GM18505 (cell line): Measurements from ENCODE around the gene GAD2.

Experiments
- ATAC-seq: cut with Tn5 transposase; IDR thresholded peaks from one replicate; pipeline ENCODE4 v1.9.1; 2021; ENCODE audit not compliant: unreplicated experiment
- POLR2A ChIP-seq: IDR thresholded peaks from 4 replicates; pipeline ENCODE4 v1.6.1; 2011; ENCODE audit warnings: borderline replicate concordance; ENCODE audit not compliant: insufficient read depth, insufficient read length; ENCODE audit errors: extremely low read depth

Gene GAD2

DNA sequence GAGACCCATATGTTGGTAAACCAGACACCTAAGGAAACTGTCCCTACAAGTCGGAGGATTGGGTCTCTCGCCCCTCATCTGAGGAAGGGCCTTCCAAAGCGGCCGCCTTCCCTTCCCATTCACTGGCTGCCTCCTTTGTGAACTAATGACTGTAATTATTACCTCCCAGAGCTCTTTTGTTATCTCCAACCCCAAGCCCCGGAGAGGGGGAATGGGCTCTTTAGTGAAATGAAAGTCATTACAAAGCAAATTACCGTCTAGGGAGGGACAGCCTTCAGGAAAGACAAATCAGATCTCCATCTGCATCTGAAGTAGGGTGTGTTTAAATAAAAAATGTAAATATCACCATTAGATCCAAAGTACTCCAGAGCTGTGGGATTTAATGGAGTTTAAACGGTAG lies 2.6 kb upstream of the GAD2 start:
- no peak for ATAC-seq
- no peak for TF ChIP-seq POLR2A

DNA sequence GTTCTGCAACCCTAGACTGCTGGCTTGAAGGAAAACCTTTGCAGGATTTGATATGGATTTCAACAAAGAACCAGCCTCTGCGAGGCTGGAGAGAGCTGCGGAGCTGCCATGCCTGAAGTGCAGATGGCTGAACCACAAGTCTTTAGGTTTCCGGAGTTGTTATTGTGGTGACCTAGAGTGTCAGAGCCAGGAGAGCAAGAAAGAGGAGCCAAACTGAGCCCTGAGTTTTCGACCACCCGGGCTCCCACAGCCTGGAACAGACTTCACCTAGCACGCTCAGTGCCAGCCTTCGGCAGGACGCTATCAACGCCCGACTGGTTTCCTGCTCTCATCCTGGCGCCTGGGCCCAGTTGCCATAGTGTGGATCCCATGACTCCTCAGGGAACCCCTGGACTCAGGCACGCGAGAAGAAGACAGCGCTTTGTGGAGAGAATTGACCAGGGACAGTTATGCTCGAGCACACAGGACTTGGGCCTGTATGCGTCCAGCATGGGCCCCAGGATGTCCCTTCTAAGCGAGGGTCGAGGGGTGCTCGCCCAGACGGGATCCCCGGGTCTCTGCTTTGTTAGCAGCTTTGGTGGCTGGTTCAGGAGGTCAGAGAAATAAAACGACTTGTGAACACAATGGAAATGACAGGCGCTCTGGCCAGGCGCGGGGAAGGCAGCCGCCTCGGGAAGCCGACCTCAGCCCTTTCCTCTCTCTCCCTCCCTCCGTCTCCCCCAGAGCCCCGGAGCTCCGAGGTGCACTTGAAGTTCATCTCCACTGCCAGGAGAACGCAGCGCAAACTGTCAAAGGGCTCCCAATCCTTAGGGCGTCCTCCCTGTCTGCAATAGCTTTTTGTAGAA lies 1.8 kb upstream of the GAD2 start:
- no peak for TF ChIP-seq POLR2A

DNA sequence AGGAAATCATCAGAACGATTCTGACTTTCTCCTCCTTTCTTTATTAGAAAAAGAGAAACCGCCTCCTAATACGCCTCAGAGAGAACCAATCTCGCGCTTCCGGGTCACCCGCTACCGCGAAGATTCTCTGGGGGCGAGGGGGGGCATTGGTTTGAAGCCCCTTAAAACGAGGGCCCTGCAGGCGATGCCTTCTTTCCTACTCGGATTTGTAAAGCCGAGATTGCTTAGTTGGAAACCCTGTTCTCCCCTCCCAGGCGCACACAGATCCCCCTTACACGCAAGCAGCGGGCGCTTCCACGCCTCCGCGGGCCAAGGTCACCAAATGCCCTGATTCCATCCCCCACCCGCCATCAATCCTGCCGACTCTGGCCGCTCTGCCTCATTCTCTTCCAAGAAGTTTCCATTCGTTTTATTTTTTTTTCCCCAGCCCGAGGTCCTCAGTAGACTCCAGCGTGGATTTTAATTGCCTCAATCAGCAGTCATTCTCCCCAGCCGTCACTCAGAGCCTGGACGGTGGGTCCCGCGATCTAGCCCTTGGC lies 1.1 kb upstream of the GAD2 start:
- no peak for ATAC-seq
- no peak for TF ChIP-seq POLR2A

More for the DNA sequence above, 1.8 kb upstream of the GAD2 start:
- no peak for ATAC-seq

DNA sequence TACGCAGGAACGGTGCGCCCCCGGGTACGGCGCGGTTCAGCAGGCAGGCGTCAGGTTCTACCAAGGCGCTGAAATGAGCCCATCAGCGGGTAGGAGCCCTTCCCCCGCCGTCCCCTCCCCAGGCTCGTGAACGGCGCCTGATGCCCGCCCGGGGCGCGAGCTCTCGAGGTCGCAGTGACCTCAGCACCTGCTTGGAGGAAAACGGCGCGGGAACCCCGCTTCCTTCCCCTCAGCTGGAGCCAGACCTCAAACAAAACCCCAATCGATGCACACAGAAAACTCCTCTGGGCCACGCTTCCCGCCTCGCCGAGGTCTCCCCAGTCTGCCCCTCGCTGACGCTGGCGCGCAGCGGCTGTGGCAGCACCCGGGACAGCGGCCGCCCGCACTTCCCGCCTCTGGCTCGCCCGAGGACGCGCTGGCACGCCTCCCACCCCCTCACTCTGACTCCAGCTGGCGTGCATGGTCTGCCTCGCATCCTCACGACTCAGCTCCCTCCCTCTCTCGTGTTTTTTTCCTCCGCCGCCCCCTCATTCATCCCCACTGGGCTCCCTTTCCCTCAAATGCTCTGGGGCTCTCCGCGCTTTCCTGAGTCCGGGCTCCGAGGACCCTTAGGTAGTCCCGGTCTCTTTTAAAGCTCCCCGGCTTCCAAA lies 514 bp upstream of the GAD2 start:
- ATAC-seq: no peak
- no peak for TF ChIP-seq POLR2A

DNA sequence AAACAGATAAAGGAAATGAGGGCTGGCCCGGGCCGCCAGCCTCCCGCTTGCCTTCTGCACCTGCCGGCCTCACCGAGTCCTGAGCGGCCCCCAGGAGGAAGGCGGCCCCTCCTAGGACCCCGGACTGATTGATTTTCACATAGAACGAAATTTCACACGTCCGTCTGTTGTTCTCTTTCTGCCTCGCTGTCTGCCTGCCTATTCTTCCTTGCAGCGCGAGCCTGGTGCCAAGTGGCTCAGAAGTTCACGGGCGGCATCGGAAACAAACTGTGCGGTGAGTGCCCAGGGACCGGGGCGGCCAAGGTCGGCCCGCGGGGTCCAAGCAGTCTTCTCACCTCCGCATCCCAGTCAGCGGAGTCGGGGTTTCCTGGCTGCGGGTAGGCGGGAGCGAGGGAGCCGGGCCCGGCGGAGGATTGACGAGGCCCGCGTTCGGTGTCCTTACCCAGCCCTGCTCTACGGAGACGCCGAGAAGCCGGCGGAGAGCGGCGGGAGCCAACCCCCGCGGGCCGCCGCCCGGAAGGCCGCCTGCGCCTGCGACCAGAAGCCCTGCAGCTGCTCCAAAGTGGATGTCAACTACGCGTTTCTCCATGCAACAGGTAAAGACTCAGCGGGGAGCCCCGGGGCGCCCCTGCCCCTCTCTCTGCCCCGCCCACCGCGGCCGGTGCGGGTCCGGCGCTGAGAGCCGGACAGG lies 967 bp downstream of the GAD2 start:
- no peak for ATAC-seq
- no peak for TF ChIP-seq POLR2A

DNA sequence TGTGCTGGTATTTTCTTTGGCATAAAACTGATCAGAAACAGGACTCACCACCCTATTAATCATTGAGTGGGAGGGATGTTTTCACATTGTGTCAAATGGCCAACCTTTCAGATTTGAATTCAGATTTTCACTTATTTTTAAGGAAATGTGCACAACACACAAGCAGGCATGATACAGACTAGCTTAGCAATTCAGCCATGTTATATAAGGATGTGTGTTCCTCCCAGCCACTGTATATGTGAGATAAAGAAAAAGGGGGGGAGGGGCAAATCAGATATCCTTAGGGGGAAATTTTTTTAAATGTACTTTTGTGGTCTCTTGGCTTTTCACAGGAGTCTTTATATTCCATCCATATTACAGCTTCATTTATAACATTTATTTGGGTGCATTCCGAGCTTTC lies 3.1 kb downstream of the GAD2 start:
- no peak for TF ChIP-seq POLR2A
- no peak for ATAC-seq

DNA sequence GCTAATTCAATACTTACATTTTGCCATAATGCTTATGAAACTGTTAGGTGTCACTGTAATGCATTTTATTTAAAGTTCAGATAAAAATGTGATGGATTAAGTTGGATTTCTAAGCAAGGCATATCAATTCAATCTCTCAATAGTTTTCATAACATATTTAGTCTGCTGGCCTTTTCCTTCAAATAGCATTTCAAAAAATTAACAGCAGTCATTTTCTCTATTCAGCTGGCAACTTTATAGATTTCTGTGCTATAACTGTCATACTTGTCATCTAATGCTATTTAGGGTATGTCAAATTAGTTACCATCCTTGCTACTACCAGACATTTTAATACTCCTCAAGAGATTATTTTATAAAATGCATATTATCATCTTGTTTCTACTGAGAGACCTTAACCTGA lies 4.3 kb downstream of the GAD2 start:
- no peak for ATAC-seq
- no peak for TF ChIP-seq POLR2A

DNA sequence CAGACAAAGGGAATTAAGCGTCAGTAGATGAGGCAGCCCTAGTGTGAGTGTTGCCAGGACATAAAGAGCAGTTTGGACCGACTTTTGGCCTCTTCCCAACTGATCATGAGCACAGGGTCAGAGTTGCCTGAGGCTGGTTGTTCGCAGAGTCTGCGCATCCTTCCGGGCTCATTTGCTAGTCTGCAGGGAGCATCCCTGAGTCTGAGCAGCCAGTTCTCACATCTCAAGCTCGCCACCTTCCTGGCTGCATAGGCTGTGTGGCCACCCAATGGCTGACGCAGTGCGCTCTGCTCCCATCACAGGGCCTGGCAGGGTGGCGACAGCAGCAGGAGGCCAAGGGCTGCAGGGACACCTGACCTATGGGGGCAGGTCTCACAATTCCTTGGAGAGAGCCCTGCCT lies 5.0 kb downstream of the GAD2 start:
- ATAC-seq: no peak
- no peak for TF ChIP-seq POLR2A

DNA sequence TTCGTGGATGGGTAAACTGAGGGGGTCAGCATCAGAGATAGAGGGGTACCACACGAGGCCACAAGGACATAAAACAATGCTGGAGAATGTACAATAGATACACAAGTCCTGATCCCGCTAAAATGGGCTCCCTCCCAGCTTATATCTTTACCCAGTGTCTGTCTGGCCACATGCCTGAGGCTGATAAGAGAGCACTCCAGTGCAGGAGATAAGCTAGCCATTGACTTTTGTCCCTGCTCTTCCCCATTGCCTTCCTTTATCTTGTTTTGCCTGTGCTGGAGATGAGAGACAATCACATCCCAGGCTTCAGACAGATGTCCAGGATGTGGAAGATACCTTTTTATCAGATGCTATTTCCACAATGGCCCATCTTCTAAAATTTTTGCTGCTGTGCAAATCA lies 6.0 kb downstream of the GAD2 start:
- ATAC-seq: no peak

DNA sequence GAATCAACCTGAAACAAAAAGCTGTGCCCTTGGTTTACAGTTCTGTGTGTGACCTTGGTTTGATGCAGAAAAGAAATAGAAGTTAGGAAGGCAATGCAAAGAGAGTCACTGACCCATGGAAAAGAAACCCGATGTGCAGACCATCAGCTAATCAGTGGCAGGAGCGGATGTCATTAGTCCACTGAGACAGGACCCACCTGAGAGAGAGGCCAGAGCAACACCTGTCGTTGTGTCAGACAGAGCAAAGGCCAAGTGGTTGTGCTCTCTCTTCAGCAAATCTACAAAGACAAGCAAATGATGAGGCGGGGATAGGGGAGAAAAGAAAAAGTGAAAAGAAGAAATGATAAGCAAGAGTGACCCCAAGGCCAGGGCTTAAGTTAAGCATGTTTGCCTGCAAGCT lies 8.7 kb downstream of the GAD2 start:
- no peak for TF ChIP-seq POLR2A
- ATAC-seq: no peak

More for the DNA sequence above, 6.0 kb downstream of the GAD2 start:
- TF ChIP-seq POLR2A: no peak

DNA sequence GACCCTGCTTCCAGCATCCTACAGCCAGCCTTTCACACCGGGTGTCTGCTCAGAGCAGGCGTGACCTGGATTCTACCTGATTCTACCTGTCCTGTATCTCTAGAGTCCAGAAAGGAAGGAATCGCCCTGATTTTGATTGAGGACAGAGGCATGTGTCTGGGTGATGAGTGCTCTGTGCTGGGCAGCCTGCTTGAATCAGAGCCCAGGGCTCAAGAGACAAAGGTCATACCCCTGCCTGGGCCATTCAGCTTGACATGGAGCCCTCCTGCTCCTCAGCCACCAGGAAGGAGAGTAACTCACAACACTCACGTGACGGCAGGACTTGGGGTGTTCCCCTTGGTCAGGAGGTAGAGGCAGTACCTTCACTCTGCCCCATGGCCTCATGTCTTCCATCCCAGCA lies 11.2 kb downstream of the GAD2 start:
- no peak for TF ChIP-seq POLR2A
- no peak for ATAC-seq

DNA sequence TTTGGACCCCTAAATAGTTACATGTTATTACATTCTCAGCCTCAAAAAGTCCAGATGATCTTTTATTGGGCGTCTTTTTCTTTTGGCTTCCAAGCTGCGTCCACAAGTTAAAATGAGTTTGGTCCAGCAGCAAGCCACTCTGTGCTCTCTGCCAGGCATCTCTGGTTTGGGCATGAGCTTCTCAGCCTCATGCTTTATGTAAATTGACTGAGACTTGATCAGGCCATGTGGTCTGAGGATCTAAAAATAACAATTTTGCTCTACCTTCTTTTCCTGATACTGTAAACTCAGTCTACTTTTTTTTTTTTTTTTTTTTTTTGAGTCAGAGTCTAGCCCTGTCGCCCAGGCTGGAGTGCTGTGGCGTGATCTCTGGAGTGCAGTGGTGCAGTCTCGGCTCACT lies 15.6 kb downstream of the GAD2 start:
- ATAC-seq: no peak
- TF ChIP-seq POLR2A: no peak

DNA sequence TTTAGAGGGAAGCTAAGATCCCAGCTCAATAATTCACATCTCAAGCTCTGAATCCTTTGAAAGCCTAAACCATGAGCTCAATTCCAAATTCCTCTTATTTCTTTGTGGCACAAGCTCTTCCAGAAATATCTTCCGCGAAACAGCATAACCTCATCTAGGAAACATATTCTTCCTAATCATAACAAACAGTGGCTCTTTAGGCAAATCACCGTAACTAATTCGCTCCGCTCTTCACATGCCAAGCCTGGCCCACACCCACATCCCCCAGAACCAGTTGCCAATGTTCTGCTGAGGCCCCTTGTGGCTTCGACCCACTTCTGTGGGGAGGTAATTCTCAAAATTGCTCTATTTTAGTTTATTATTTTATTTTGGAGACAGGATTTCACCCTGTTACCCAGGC lies 19.2 kb downstream of the GAD2 start:
- no peak for ATAC-seq
- no peak for TF ChIP-seq POLR2A

DNA sequence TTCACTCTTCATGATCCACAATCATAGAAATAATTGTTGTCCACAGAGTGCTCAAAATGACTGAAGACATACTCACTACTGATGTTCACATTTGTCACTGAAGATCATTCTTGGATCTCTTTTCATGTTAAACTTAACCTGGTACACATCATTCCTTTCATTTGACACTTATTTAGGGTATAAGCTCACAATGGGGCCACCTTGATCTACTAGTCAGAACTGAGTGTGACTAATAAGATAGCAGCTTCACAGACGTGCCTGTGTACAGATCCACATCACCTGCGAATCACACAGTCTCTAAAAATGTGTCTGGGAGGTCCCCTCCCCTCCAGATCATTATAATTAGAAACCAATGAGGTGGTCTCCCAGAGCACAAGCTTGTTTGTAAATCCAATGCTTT lies 21.8 kb downstream of the GAD2 start:
- ATAC-seq: no peak

DNA sequence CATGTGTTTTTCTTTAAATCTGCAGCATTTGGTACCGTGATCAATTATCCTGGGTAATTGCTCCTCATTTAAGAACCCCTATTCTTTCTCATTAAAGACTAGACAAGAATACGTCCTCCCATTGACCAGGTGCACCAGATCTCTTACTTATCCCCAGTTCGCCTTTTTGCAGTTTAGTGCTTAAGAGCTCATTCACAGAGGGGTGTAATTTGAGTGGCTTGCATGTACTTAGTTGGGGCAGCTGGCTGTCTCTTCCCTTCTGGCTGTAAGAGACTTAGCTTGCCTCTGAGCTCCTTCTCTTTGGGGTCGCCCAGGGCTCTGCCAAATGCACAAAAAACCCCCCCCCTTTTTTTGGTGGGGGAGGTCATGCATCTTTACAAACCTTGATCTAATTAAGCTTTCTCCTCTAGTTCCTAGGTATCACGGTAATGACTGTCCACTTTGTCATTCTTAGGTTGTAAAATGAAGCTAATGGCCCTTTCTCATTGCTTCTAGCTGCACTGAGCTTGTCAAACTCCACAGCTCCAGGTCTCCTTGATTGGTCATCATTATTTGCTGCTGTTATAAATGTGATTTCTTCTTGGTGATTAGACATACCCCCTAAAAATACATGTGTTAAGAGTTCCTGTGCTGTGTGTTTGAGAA lies 26.3 kb downstream of the GAD2 start:
- TF ChIP-seq POLR2A: no peak
- ATAC-seq: no peak

More for the DNA sequence above, 21.8 kb downstream of the GAD2 start:
- no peak for TF ChIP-seq POLR2A
